MM.1S (cell line): ENCODE data around the gene NCK1.
"Not testable (repeated sequence)": the region's sequence is repeated elsewhere in the genome, so short reads cannot be mapped to it uniquely, and the experiment has no call there.

Experiments used
- DNase-seq: peaks from one replicate; pipeline ENCODE4 v3.0.0-alpha.2; 2015
- H2AFZ ChIP-seq: fragments of 300-600 bp; sonication (generic); 2 replicates; pipeline ENCODE4 v1.6.0; 2016; ENCODE audit warnings: antibody characterized with exemption, low read length
- H3F3A ChIP-seq: fragments of 300-600 bp; sonication (generic); 2 replicates; pipeline ENCODE4 v1.6.1; 2016; ENCODE audit warnings: mild to moderate bottlenecking, antibody characterized with exemption, low read length, moderate library complexity, mixed read lengths; ENCODE audit not compliant: insufficient read depth
- H3K27ac ChIP-seq: fragments of 300-600 bp; sonication (generic); 2 replicates; pipeline ENCODE4 v1.5.1; 2016; ENCODE audit warnings: mild to moderate bottlenecking, low read length
- H3K27me3 ChIP-seq: fragments of 300-600 bp; sonication (generic); replicated peaks from 2 replicates; pipeline ENCODE4 v1.6.0; 2016; ENCODE audit warnings: low read length; ENCODE audit not compliant: insufficient read depth
- H3K36me3 ChIP-seq: fragments of 300-600 bp; sonication (generic); replicated peaks from 2 replicates; pipeline ENCODE4 v1.6.1; 2016; ENCODE audit warnings: mild to moderate bottlenecking, low read length, mixed read lengths; ENCODE audit not compliant: insufficient read depth
- H3K4me1 ChIP-seq: fragments of 300-600 bp; sonication (generic); 2 replicates; pipeline ENCODE4 v1.6.1; 2016; ENCODE audit warnings: low read length, mixed read lengths
- H3K4me2 ChIP-seq: fragments of 300-600 bp; sonication (generic); 2 replicates; pipeline ENCODE4 v1.6.0; 2016; ENCODE audit warnings: low read depth, low read length
- H3K4me3 ChIP-seq: fragments of 300-600 bp; sonication (generic); 2 replicates; pipeline ENCODE4 v1.5.1; 2016; ENCODE audit warnings: low read length, mixed read lengths
- H3K79me2 ChIP-seq: fragments of 300-600 bp; sonication (generic); 2 replicates; pipeline ENCODE4 v1.6.1; 2016; ENCODE audit warnings: mixed run types, low read length, mixed read lengths
- H3K9ac ChIP-seq: fragments of 300-600 bp; sonication (generic); 2 replicates; pipeline ENCODE4 v1.6.1; 2016; ENCODE audit warnings: low read length, mixed read lengths
- H3K9me2 ChIP-seq: fragments of 300-600 bp; sonication (generic); replicated peaks from 2 replicates; pipeline ENCODE4 v1.6.1; 2016; ENCODE audit warnings: mild to moderate bottlenecking, low read length, mixed read lengths; ENCODE audit not compliant: insufficient read depth
- H3K9me3 ChIP-seq: fragments of 300-600 bp; sonication (generic); replicated peaks from 2 replicates; pipeline ENCODE4 v1.6.1; 2016; ENCODE audit warnings: mild to moderate bottlenecking, low read length, mixed read lengths; ENCODE audit not compliant: insufficient read depth
- H4K20me1 ChIP-seq: fragments of 300-600 bp; sonication (generic); 2 replicates; pipeline ENCODE4 v1.6.1; 2016; ENCODE audit warnings: mild to moderate bottlenecking, low read length, moderate library complexity, mixed read lengths; ENCODE audit not compliant: insufficient read depth
- CTCF ChIP-seq: fragments of 300-600 bp; sonication (generic); IDR thresholded peaks from 2 replicates; pipeline ENCODE4 v1.5.1; 2016; ENCODE audit warnings: antibody characterized with exemption, low read length, mixed read lengths
- EZH2 ChIP-seq: fragments of 300-600 bp; sonication (generic); optimal IDR thresholded peaks from 2 replicates; pipeline ENCODE3; 2017; ENCODE audit warnings: low read depth, mild to moderate bottlenecking, antibody characterized with exemption, low read length, mixed read lengths
- EZH2phosphoT487 ChIP-seq: fragments of 300-600 bp; sonication (generic); IDR thresholded peaks from 2 replicates; pipeline ENCODE4 v1.6.1; 2018; ENCODE audit warnings: antibody characterized with exemption, low read length

NCK1 gene

GRCh38 chr3:136984837-136985236, 122.8 kb downstream of the NCK1 start:
- H3K27me3 ChIP-seq: no peaks in the 10 kb centered on the region
- H2AFZ ChIP-seq: no peak overlapping the region
- H3K27ac ChIP-seq: no peak overlapping the region
- no peaks in the 10 kb centered on the region for H3K36me3 ChIP-seq
- H3K9me3 ChIP-seq: no peaks in the 10 kb centered on the region
- no peak for DNase-seq
- H3K4me1 ChIP-seq: no peaks in the 10 kb centered on the region
- H3K79me2 ChIP-seq: no peaks in the 10 kb centered on the region
- no peak overlapping the region for H3K9ac ChIP-seq
- no peak for TF ChIP-seq EZH2phosphoT487
- TF ChIP-seq CTCF: no peak
- no peak overlapping the region for H3K4me3 ChIP-seq
- H4K20me1 ChIP-seq: no peaks in the 10 kb centered on the region
- H3K9me2 ChIP-seq: no peaks in the 10 kb centered on the region
- no peaks in the 10 kb centered on the region for H3F3A ChIP-seq
- no peak overlapping the region for H3K4me2 ChIP-seq

- not testable (repeated sequence) for H3K27ac ChIP-seq, H3F3A ChIP-seq, H3K9me2 ChIP-seq, H3K4me2 ChIP-seq, H3K79me2 ChIP-seq, H3K27me3 ChIP-seq, H4K20me1 ChIP-seq, H3K9me3 ChIP-seq, H3K36me3 ChIP-seq, H2AFZ ChIP-seq, H3K4me1 ChIP-seq, H3K4me3 ChIP-seq, DNase-seq, H3K9ac ChIP-seq
These were observed 125.5 kb downstream of the NCK1 start for GRCh38 chr3:136987398-136987980.

- no peak overlapping the region for H2AFZ ChIP-seq
- no peak overlapping the region for H3K4me2 ChIP-seq
- no peak overlapping the region for H3K4me3 ChIP-seq
- H3K9me3 ChIP-seq: no peaks in the 10 kb centered on the region
- H3K27ac ChIP-seq: no peak overlapping the region
- no peaks in the 10 kb centered on the region for H4K20me1 ChIP-seq
- no peaks in the 10 kb centered on the region for H3K4me1 ChIP-seq
- no peaks in the 10 kb centered on the region for H3K27me3 ChIP-seq
- H3F3A ChIP-seq: no peaks in the 10 kb centered on the region
- H3K9ac ChIP-seq: no peak overlapping the region
- no peaks in the 10 kb centered on the region for H3K36me3 ChIP-seq
- no peaks in the 10 kb centered on the region for H3K79me2 ChIP-seq
- H3K9me2 ChIP-seq: no peaks in the 10 kb centered on the region
- no peak for DNase-seq
- no peak for TF ChIP-seq EZH2
- no peak for TF ChIP-seq CTCF
- TF ChIP-seq EZH2phosphoT487: no peak
These were observed 126.6 kb downstream of the NCK1 start for GRCh38 chr3:136988651-136989050.

- H3K79me2 ChIP-seq: no peaks in the 10 kb centered on the region
- no peak overlapping the region for H2AFZ ChIP-seq
- no peak overlapping the region for H3K9ac ChIP-seq
- no peak overlapping the region for H3K4me2 ChIP-seq
- H3K36me3 ChIP-seq: no peaks in the 10 kb centered on the region
- H3K9me2 ChIP-seq: no peaks in the 10 kb centered on the region
- TF ChIP-seq EZH2phosphoT487: no peak
- no peak for DNase-seq
- H3K27me3 ChIP-seq: no peaks in the 10 kb centered on the region
- H3K9me3 ChIP-seq: no peaks in the 10 kb centered on the region
- no peaks in the 10 kb centered on the region for H3K4me1 ChIP-seq
- no peak overlapping the region for H3K4me3 ChIP-seq
- H3K27ac ChIP-seq: no peak overlapping the region
- H4K20me1 ChIP-seq: no peaks in the 10 kb centered on the region
- no peaks in the 10 kb centered on the region for H3F3A ChIP-seq
These were observed 127.9 kb downstream of the NCK1 start for GRCh38 chr3:136989781-136990524.
